H1 (cell line): Measurements from ENCODE around the gene G6PC1. TPM values are rescaled to one million over a fixed set of nuclear protein-coding genes. Genes with fewer than 3 reads are reported as not detected.

Experiments
- CTCF ChIA-PET: fragments of 300-600 bp; sonication (Branson Sonifier 250); formaldehyde crosslinking; loops from one replicate; lab custom pipeline; 2021; ENCODE audit not compliant: partially characterized antibody; lab: Charles Lee
- POLR2A ChIA-PET: fragments of 300-600 bp; sonication (Branson Sonifier 250); formaldehyde crosslinking; loops from one replicate; lab custom pipeline; 2021; ENCODE audit warnings: inconsistent platforms; ENCODE audit not compliant: partially characterized antibody; lab: Charles Lee
- DNase-seq, 2 experiments: peaks; one replicate each; pipeline versions ENCODE4 v3.0.0 to v3.0.0-alpha.2; 2010 to 2022; ENCODE audit warnings: low spot score in 2 of 2, low read depth in 1 of 2, mixed read lengths in 1 of 2
- FAIRE-seq: peaks from 2 replicates; lab custom pipeline; 2011; peaks lifted over from hg19 to GRCh38; lab: Jason Lieb, UNC
- H2AFZ ChIP-seq: 2 replicates; pipeline ENCODE4 v1.8.1; 2012; ENCODE audit warnings: low read length, inconsistent platforms
- H2AK5ac ChIP-seq: 2 replicates; pipeline ENCODE4 v1.6.1; 2013; ENCODE audit warnings: low read depth, low read length
- H2BK120ac ChIP-seq: replicated peaks from 2 replicates; pipeline ENCODE3; 2013; ENCODE audit warnings: low read depth, low read length, inconsistent platforms
- H2BK12ac ChIP-seq: 2 replicates; pipeline ENCODE4 v1.6.1; 2013; ENCODE audit warnings: low read depth, low read length
- H2BK15ac ChIP-seq: 2 replicates; pipeline ENCODE4 v1.6.1; 2013; ENCODE audit warnings: low read length
- H2BK20ac ChIP-seq: 2 replicates; pipeline ENCODE4 v1.6.1; 2013; ENCODE audit warnings: low read length
- H2BK5ac ChIP-seq: 2 replicates; pipeline ENCODE4 v1.6.1; 2013; ENCODE audit warnings: low read depth, low read length
- H3K14ac ChIP-seq: 2 replicates; pipeline ENCODE4 v1.6.1; 2013; ENCODE audit warnings: inconsistent platforms; ENCODE audit not compliant: insufficient read length
- H3K18ac ChIP-seq: 2 replicates; pipeline ENCODE4 v1.6.1; 2013; ENCODE audit warnings: low read length; ENCODE audit errors: extremely low read depth
- H3K23ac ChIP-seq: 2 replicates; pipeline ENCODE4 v1.6.1; 2013; ENCODE audit warnings: inconsistent platforms; ENCODE audit not compliant: insufficient read length
- H3K23me2 ChIP-seq: 2 replicates; pipeline ENCODE4 v1.6.1; 2013; ENCODE audit warnings: low read depth, low read length
- H3K27ac ChIP-seq: 2 replicates; pipeline ENCODE4 v1.6.1; 2011; ENCODE audit warnings: low read depth, low read length, inconsistent platforms
- H3K27me3 ChIP-seq, 4 experiments: replicated peaks in 1 of 4; 1 replicate in 1 of 4; 2 replicates in 3 of 4; pipeline versions ENCODE4 v1.6.1 to v1.8.1; 2011 to 2013; ENCODE audit warnings: low read length in 3 of 4, mild to moderate bottlenecking in 3 of 4, inconsistent platforms in 2 of 4, mixed read lengths in 2 of 4, moderate library complexity in 1 of 4; ENCODE audit not compliant: control insufficient read depth in 3 of 4, insufficient read depth in 3 of 4; ENCODE audit errors: extremely low read depth in 1 of 4
- H3K36me3 ChIP-seq, 4 experiments: 2 replicates each; pipeline versions ENCODE4 v1.6.1 to v1.8.1; 2011 to 2013; ENCODE audit warnings: mild to moderate bottlenecking in 4 of 4, low read length in 3 of 4, moderate library complexity in 2 of 4, control low read depth in 1 of 4, inconsistent platforms in 1 of 4; ENCODE audit not compliant: insufficient read depth in 4 of 4, control insufficient read depth in 2 of 4
- H3K4ac ChIP-seq: replicated peaks from 2 replicates; pipeline ENCODE3; 2013; ENCODE audit warnings: low read length, low read depth, mixed read lengths, inconsistent platforms; ENCODE audit not compliant: insufficient read length
- H3K4me1 ChIP-seq, 4 experiments: replicated peaks in 1 of 4; 1 replicate in 1 of 4; 2 replicates in 3 of 4; pipeline versions ENCODE4 v1.6.1 to v1.8.1; 2011 to 2013; ENCODE audit warnings: low read length in 3 of 4, inconsistent platforms in 2 of 4, mixed read lengths in 1 of 4; ENCODE audit not compliant: insufficient read depth in 4 of 4, control insufficient read depth in 3 of 4
- H3K4me2 ChIP-seq, 2 experiments: 2 replicates each; pipeline versions ENCODE4 v1.6.1 to v1.8.1; 2011 to 2013; ENCODE audit warnings: low read depth in 2 of 2, low read length in 2 of 2, control low read depth in 1 of 2, inconsistent platforms in 1 of 2, mild to moderate bottlenecking in 1 of 2; ENCODE audit not compliant: insufficient read depth in 1 of 2
- H3K4me3 ChIP-seq, 4 experiments: fragments of 200-600, 300-600 bp in 1 of 4; sonication (generic), shearing (Covaris generic), sonication (Bioruptor Twin) in 1 of 4; 2 replicates each; pipeline versions ENCODE4 v1.5.1 to v1.8.1; 2011 to 2016; ENCODE audit warnings: low read length in 4 of 4, low read depth in 3 of 4, control low read depth in 2 of 4, inconsistent platforms in 2 of 4, mild to moderate bottlenecking in 2 of 4, mixed read lengths in 1 of 4, moderate library complexity in 1 of 4; ENCODE audit not compliant: insufficient read depth in 2 of 4; ENCODE audit errors: extremely low read depth in 1 of 4
- H3K56ac ChIP-seq: replicated peaks from 2 replicates; pipeline ENCODE3; 2013; ENCODE audit warnings: low read depth, mild to moderate bottlenecking, mixed read lengths, low read length, inconsistent platforms; ENCODE audit not compliant: insufficient read length
- H3K79me1 ChIP-seq: 2 replicates; pipeline ENCODE4 v1.6.1; 2013; ENCODE audit warnings: low read depth, low read length, control low read depth
- H3K79me2 ChIP-seq, 2 experiments: 2 replicates each; pipeline versions ENCODE4 v1.6.1 to v1.8.1; 2012 to 2013; ENCODE audit warnings: low read length in 2 of 2, mild to moderate bottlenecking in 2 of 2, inconsistent platforms in 1 of 2; ENCODE audit not compliant: insufficient read depth in 2 of 2, control insufficient read depth in 1 of 2
- H3K9ac ChIP-seq, 4 experiments: replicated peaks in 1 of 4; 1 replicate in 1 of 4; 2 replicates in 3 of 4; pipeline versions ENCODE4 v1.6.1 to v1.8.1; 2011 to 2013; ENCODE audit warnings: low read depth in 3 of 4, low read length in 3 of 4, control low read depth in 2 of 4, mild to moderate bottlenecking in 2 of 4, moderate library complexity in 2 of 4, inconsistent platforms in 1 of 4; ENCODE audit errors: extremely low read depth in 1 of 4
- H3K9me3 ChIP-seq, 2 experiments: 2 replicates each; pipeline versions ENCODE4 v1.6.1 to v1.8.1; 2012 to 2013; ENCODE audit warnings: mild to moderate bottlenecking in 2 of 2, moderate library complexity in 2 of 2, control low read depth in 1 of 2, inconsistent platforms in 1 of 2, low read depth in 1 of 2, low read length in 1 of 2, mixed read lengths in 1 of 2; ENCODE audit not compliant: insufficient read depth in 2 of 2
- H4K20me1 ChIP-seq, 2 experiments: replicated peaks in 1 of 2; 2 replicates each; pipeline versions ENCODE3 to v1.8.1; 2011 to 2013; ENCODE audit warnings: inconsistent platforms in 2 of 2, low read length in 2 of 2, mild to moderate bottlenecking in 1 of 2; ENCODE audit not compliant: insufficient read depth in 2 of 2, control insufficient read depth in 1 of 2
- H4K5ac ChIP-seq: 2 replicates; pipeline ENCODE4 v1.6.1; 2013; ENCODE audit warnings: low read length, low read depth, mixed read lengths, inconsistent platforms; ENCODE audit not compliant: insufficient read length
- H4K8ac ChIP-seq: 2 replicates; pipeline ENCODE4 v1.8.0; 2013; ENCODE audit warnings: mild to moderate bottlenecking, moderate library complexity, low read length, inconsistent platforms; ENCODE audit not compliant: insufficient read depth; ENCODE audit errors: extremely low read depth
- H4K91ac ChIP-seq: replicated peaks from 2 replicates; pipeline ENCODE3; 2013; ENCODE audit warnings: low read length, mixed read lengths, inconsistent platforms; ENCODE audit not compliant: insufficient read length
- RBBP5 ChIP-seq: IDR thresholded peaks from 2 replicates; pipeline ENCODE4 v1.7.1; 2012; ENCODE audit warnings: low read depth, mild to moderate bottlenecking, inconsistent platforms, low read length, moderate library complexity, borderline replicate concordance
- WGBS, 2 experiments: shearing (Covaris generic) in 1 of 2; methylation state at CpG; one replicate each; pipeline versions ENCODE4 v1.1.6 to v1.1.7; 2013 to 2015; ENCODE audit warnings: low lambda C conversion rate in 2 of 2, mixed read lengths in 2 of 2, inconsistent platforms in 1 of 2, low coverage in 1 of 2, missing lambda C conversion rate in 1 of 2; ENCODE audit not compliant: insufficient replicate concordance in 2 of 2, insufficient coverage in 1 of 2, insufficient read length in 1 of 2; ENCODE audit errors: extremely low coverage in 1 of 2, missing lambda C conversion rate in 1 of 2; 5-methylcytosine and 5-hydroxymethylcytosine counted together
- polyA plus RNA-seq, 7 experiments: library from polyadenylated mRNA; depleted of rRNA in 3 of 7; stranded (reverse) in 5 of 7; unstranded in 2 of 7; fragments of >200 nt in 5 of 7; fragments of 200-250 nt in 2 of 7; gene quantifications; 1 replicate in 5 of 7; 2 replicates in 1 of 7; 4 replicates in 1 of 7; pipeline versions ENCODE4 v1.2.1 to v1.2.3, GENCODE V29; 2011 to 2013; ENCODE audit warnings: missing spikeins in 2 of 7, mixed read lengths in 2 of 7
- total RNA-seq: library from RNA; stranded (reverse); fragmentation: NEBNext Ultra II Directional; extraction: Animal tissue kit (Norgen Biotek cat#: 25700); gene quantifications from 2 replicates; pipeline ENCODE4 v1.2.1, GENCODE V29; 2021

The G6PC1 gene
- total and polyA plus RNA-seq, 2 of the 8 experiments (the other 6 are each of a cell fraction or from before 2014, with no cell fraction given) = 0.02 TPM; not detected in 1

GRCh38 chr17:42898147-42898811 lies 2.3 kb upstream of the G6PC1 start:
- H3K14ac ChIP-seq = no peak overlapping the region
- H4K8ac ChIP-seq = no peak overlapping the region
- POLR2A ChIA-PET = interaction anchor here (0.9 kb wide), 1 partner anchor 56 kb away, joined by 3 read pairs; no protein-coding TSS in a partner anchor
- no peak for FAIRE-seq
- no peak overlapping the region for H2BK12ac ChIP-seq
- no peak overlapping the region for H2AFZ ChIP-seq
- H4K20me1 ChIP-seq = no peaks in the 10 kb centered on the region
- H3K23ac ChIP-seq = no peak overlapping the region
- DNase-seq = no peak
- no peak for TF ChIP-seq RBBP5
- TF ChIP-seq, all 59 proteins: peak for 0
- no peak overlapping the region for H2BK15ac ChIP-seq
- WGBS, 2 experiments = 85% methylated on average over 7 of the region's 7 CpGs; no CpG with 5 or more reads in 1 of the 2 experiments
- H2BK20ac ChIP-seq = no peak overlapping the region
- no peaks in the 10 kb centered on the region for H3K9me3 ChIP-seq
- no peak overlapping the region for H4K5ac ChIP-seq
- no peaks in the 10 kb centered on the region for H3K79me1 ChIP-seq
- H3K4me1 ChIP-seq = 0 out of 7 replicates have a peak, but pooled peaks cover 0 to under 1% (median under 1%) of the 10 kb centered on the region in 4 experiments
- H3K9ac ChIP-seq = no peak overlapping the region
- H2BK120ac ChIP-seq = no peak overlapping the region
- no peak overlapping the region for H3K4ac ChIP-seq
- H2AK5ac ChIP-seq = no peak overlapping the region
- H3K27ac ChIP-seq = no peak overlapping the region
- no peak overlapping the region for H2BK5ac ChIP-seq
- H3K18ac ChIP-seq = no peak overlapping the region
- H3K36me3 ChIP-seq = no peaks in the 10 kb centered on the region
- no peak overlapping the region for H4K91ac ChIP-seq
- no peaks in the 10 kb centered on the region for H3K79me2 ChIP-seq
- H3K4me2 ChIP-seq = no peak overlapping the region
- no peak overlapping the region for H3K56ac ChIP-seq
- CTCF ChIA-PET = interaction anchor here (1.0 to 1.6 kb wide), 2 partner anchors 18 to 39 kb away, joined by 4 read pairs; no protein-coding TSS in a partner anchor
- no peaks in the 10 kb centered on the region for H3K27me3 ChIP-seq
- H3K23me2 ChIP-seq = no peaks in the 10 kb centered on the region
- H3K4me3 ChIP-seq = no peak overlapping the region
